ENCODE results near the gene HNRNPF. TPM values are rescaled to one million over a fixed set of nuclear protein-coding genes. Genes with fewer than 3 reads are reported as not detected.

The HNRNPF gene
- total RNA-seq, 1 experiment from 2014 or later, result 358 TPM

- no peak for TF ChIP-seq ERG (CRISPR knock-in tag; IDR thresholded peaks at IDR 0.05)
- TF ChIP-seq ZSCAN18 (CRISPR knock-in tag; IDR thresholded peaks at IDR 0.05), result no peak
- TF ChIP-seq, protein P1, sequence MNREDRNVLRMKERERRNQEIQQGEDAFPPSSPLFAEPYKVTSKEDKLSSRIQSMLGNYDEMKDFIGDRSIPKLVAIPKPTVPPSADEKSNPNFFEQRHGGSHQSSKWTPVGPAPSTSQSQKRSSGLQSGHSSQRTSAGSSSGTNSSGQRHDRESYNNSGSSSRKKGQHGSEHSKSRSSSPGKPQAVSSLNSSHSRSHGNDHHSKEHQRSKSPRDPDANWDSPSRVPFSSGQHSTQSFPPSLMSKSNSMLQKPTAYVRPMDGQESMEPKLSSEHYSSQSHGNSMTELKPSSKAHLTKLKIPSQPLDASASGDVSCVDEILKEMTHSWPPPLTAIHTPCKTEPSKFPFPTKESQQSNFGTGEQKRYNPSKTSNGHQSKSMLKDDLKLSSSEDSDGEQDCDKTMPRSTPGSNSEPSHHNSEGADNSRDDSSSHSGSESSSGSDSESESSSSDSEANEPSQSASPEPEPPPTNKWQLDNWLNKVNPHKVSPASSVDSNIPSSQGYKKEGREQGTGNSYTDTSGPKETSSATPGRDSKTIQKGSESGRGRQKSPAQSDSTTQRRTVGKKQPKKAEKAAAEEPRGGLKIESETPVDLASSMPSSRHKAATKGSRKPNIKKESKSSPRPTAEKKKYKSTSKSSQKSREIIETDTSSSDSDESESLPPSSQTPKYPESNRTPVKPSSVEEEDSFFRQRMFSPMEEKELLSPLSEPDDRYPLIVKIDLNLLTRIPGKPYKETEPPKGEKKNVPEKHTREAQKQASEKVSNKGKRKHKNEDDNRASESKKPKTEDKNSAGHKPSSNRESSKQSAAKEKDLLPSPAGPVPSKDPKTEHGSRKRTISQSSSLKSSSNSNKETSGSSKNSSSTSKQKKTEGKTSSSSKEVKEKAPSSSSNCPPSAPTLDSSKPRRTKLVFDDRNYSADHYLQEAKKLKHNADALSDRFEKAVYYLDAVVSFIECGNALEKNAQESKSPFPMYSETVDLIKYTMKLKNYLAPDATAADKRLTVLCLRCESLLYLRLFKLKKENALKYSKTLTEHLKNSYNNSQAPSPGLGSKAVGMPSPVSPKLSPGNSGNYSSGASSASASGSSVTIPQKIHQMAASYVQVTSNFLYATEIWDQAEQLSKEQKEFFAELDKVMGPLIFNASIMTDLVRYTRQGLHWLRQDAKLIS (CRISPR knock-in tag; IDR thresholded peaks at IDR 0.05; ENCODE audit: borderline replicate concordance), result no peak; the same call in 1 of the 2 replicates
- TF ChIP-seq MLX (CRISPR knock-in tag; IDR thresholded peaks at IDR 0.05), result no peak
- TF ChIP-seq TP53 (CRISPR knock-in tag; IDR thresholded peaks at IDR 0.05), result no peak; the same call in 1 of the 2 replicates
- peak; percentile 83 for TF ChIP-seq MAX (CRISPR knock-in tag; IDR thresholded peaks at IDR 0.05)
- TF ChIP-seq, protein P2, sequence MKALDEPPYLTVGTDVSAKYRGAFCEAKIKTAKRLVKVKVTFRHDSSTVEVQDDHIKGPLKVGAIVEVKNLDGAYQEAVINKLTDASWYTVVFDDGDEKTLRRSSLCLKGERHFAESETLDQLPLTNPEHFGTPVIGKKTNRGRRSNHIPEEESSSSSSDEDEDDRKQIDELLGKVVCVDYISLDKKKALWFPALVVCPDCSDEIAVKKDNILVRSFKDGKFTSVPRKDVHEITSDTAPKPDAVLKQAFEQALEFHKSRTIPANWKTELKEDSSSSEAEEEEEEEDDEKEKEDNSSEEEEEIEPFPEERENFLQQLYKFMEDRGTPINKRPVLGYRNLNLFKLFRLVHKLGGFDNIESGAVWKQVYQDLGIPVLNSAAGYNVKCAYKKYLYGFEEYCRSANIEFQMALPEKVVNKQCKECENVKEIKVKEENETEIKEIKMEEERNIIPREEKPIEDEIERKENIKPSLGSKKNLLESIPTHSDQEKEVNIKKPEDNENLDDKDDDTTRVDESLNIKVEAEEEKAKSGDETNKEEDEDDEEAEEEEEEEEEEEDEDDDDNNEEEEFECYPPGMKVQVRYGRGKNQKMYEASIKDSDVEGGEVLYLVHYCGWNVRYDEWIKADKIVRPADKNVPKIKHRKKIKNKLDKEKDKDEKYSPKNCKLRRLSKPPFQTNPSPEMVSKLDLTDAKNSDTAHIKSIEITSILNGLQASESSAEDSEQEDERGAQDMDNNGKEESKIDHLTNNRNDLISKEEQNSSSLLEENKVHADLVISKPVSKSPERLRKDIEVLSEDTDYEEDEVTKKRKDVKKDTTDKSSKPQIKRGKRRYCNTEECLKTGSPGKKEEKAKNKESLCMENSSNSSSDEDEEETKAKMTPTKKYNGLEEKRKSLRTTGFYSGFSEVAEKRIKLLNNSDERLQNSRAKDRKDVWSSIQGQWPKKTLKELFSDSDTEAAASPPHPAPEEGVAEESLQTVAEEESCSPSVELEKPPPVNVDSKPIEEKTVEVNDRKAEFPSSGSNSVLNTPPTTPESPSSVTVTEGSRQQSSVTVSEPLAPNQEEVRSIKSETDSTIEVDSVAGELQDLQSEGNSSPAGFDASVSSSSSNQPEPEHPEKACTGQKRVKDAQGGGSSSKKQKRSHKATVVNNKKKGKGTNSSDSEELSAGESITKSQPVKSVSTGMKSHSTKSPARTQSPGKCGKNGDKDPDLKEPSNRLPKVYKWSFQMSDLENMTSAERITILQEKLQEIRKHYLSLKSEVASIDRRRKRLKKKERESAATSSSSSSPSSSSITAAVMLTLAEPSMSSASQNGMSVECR (CRISPR knock-in tag; IDR thresholded peaks at IDR 0.05; ENCODE audit: borderline replicate concordance), result peak; percentile 35; the same call in 1 of the 2 replicates
- TF ChIP-seq ZNF671 (CRISPR knock-in tag; IDR thresholded peaks at IDR 0.05), result no peak
- TF ChIP-seq, protein P3, sequence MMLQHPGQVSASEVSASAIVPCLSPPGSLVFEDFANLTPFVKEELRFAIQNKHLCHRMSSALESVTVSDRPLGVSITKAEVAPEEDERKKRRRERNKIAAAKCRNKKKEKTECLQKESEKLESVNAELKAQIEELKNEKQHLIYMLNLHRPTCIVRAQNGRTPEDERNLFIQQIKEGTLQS (CRISPR knock-in tag; conservative IDR thresholded peaks at IDR 0.05), result peak; percentile 61; the same call in 1 of the 2 replicates
- TF ChIP-seq ZNF396 (CRISPR knock-in tag; IDR thresholded peaks at IDR 0.05; ENCODE audit: borderline replicate concordance), result no peak
- no peak for TF ChIP-seq ZNF263 (CRISPR knock-in tag; IDR thresholded peaks at IDR 0.05; ENCODE audit: low read depth)
- peak; percentile 93 for TF ChIP-seq USF2 (CRISPR knock-in tag; IDR thresholded peaks at IDR 0.05)
- TF ChIP-seq EMX1 (CRISPR knock-in tag; IDR thresholded peaks at IDR 0.05), result no peak; the same call in 1 of the 2 replicates
- no peak for TF ChIP-seq ZNF317 (CRISPR knock-in tag; IDR thresholded peaks at IDR 0.05; ENCODE audit: borderline replicate concordance, low read depth)
- no peak for TF ChIP-seq JAZF1 (CRISPR knock-in tag; IDR thresholded peaks at IDR 0.05)
- peak; percentile 95 for TF ChIP-seq ETV6 (CRISPR knock-in tag; IDR thresholded peaks at IDR 0.05)
- peak; percentile 93 for TF ChIP-seq E2F4 (CRISPR knock-in tag; IDR thresholded peaks at IDR 0.05; ENCODE audit: borderline replicate concordance, low read depth)
- TF ChIP-seq, protein P4, sequence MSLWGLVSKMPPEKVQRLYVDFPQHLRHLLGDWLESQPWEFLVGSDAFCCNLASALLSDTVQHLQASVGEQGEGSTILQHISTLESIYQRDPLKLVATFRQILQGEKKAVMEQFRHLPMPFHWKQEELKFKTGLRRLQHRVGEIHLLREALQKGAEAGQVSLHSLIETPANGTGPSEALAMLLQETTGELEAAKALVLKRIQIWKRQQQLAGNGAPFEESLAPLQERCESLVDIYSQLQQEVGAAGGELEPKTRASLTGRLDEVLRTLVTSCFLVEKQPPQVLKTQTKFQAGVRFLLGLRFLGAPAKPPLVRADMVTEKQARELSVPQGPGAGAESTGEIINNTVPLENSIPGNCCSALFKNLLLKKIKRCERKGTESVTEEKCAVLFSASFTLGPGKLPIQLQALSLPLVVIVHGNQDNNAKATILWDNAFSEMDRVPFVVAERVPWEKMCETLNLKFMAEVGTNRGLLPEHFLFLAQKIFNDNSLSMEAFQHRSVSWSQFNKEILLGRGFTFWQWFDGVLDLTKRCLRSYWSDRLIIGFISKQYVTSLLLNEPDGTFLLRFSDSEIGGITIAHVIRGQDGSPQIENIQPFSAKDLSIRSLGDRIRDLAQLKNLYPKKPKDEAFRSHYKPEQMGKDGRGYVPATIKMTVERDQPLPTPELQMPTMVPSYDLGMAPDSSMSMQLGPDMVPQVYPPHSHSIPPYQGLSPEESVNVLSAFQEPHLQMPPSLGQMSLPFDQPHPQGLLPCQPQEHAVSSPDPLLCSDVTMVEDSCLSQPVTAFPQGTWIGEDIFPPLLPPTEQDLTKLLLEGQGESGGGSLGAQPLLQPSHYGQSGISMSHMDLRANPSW (CRISPR knock-in tag; conservative IDR thresholded peaks at IDR 0.05; ENCODE audit: low read depth), result no peak
- TF ChIP-seq TEAD1 (CRISPR knock-in tag; IDR thresholded peaks at IDR 0.05), result no peak
- TF ChIP-seq ZNF423 (CRISPR knock-in tag; IDR thresholded peaks at IDR 0.05), result no peak
Measured at GRCh38 chr10:43396928-43397624, 11.9 kb downstream of the HNRNPF start (continued).
